T-cell (primary cell): ENCODE results near the gene TPRG1. TPM values are rescaled to one million over a fixed set of nuclear protein-coding genes. Genes with fewer than 3 reads are reported as not detected.

Experiments
- ATAC-seq, 4 experiments: fragments of 200-7000 bp in 3 of 4; fragments of 150-1000 bp in 1 of 4; cut with Tn5 transposase; replicated peaks in 1 of 4; 1 replicate in 3 of 4; 2 replicates in 1 of 4; pipeline ENCODE4 v1.10.0; 2021; ENCODE audit warnings: moderate library complexity in 3 of 4, mild to moderate bottlenecking in 2 of 4, moderate number of reproducible peaks in 1 of 4
- CTCF ChIA-PET, 2 donors: fragments of 300-600 bp; sonication (Branson Sonifier 250); formaldehyde crosslinking; loops; one replicate each; lab custom pipeline; 2022; ENCODE audit warnings: antibody characterized with exemption in 2 of 2; lab: Charles Lee
- POLR2A ChIA-PET, 2 donors: fragments of 300-600 bp; sonication (Branson Sonifier 250); formaldehyde crosslinking; loops; one replicate each; lab custom pipeline; 2022; ENCODE audit warnings: antibody characterized with exemption in 2 of 2; lab: Charles Lee
- DNase-seq, 35 experiments: peaks; one replicate each; pipeline versions ENCODE4 v3.0.0 to v3.0.0-alpha.2; 2013 to 2023
- H3K27ac ChIP-seq: one replicate; pipeline ENCODE4 v1.5.1; 2013; ENCODE audit warnings: low read length
- H3K27me3 ChIP-seq, 2 experiments: replicated peaks in 1 of 2; 1 replicate in 1 of 2; 2 replicates in 1 of 2; pipeline versions ENCODE4 v1.6.1 to v1.7.0; 2013; ENCODE audit warnings: low read length in 1 of 2, mixed read lengths in 1 of 2; ENCODE audit not compliant: control insufficient read depth in 2 of 2, insufficient read depth in 2 of 2; ENCODE audit errors: extremely low read depth in 1 of 2
- H3K36me3 ChIP-seq, 2 donors: 1 replicate in 1 of 2; 2 replicates in 1 of 2; pipeline versions ENCODE4 v1.6.1 to v1.7.0; 2013; ENCODE audit warnings: low read length in 1 of 2; ENCODE audit not compliant: control insufficient read depth in 2 of 2, insufficient read depth in 1 of 2; ENCODE audit errors: extremely low read depth in 1 of 2
- H3K4me1 ChIP-seq, 2 experiments: 1 replicate in 1 of 2; 2 replicates in 1 of 2; pipeline versions ENCODE4 v1.6.1 to v1.7.0; 2013; ENCODE audit warnings: low read length in 2 of 2, mixed read lengths in 1 of 2; ENCODE audit not compliant: insufficient read depth in 2 of 2, control insufficient read depth in 1 of 2; ENCODE audit errors: extremely low read depth in 1 of 2
- H3K4me3 ChIP-seq, 2 donors: 1 replicate in 1 of 2; 2 replicates in 1 of 2; pipeline versions ENCODE4 v1.5.1 to v1.7.0; 2013; ENCODE audit warnings: mild to moderate bottlenecking in 2 of 2, low read length in 1 of 2, moderate library complexity in 1 of 2; ENCODE audit not compliant: control insufficient read depth in 1 of 2; ENCODE audit errors: extremely low read depth in 1 of 2
- H3K9me3 ChIP-seq: 2 replicates; pipeline ENCODE4 v1.7.0; 2013
- H3K27ac Mint-ChIP-seq, 2 donors: one replicate each; pipeline ENCODE4 v1.8.0; 2020 to 2021; ENCODE audit warnings: mild to moderate bottlenecking in 2 of 2, mixed read lengths in 2 of 2
- H3K27me3 Mint-ChIP-seq, 2 donors: one replicate each; pipeline ENCODE4 v1.8.0; 2021 to 2022; ENCODE audit warnings: mixed read lengths in 2 of 2
- H3K36me3 Mint-ChIP-seq: one replicate; pipeline ENCODE4 v1.8.0; 2021; ENCODE audit warnings: mixed read lengths
- H3K4me1 Mint-ChIP-seq, 3 donors: one replicate each; pipeline ENCODE4 v1.8.0; 2020 to 2022; ENCODE audit warnings: mixed read lengths in 3 of 3, mild to moderate bottlenecking in 1 of 3
- H3K4me3 Mint-ChIP-seq, 3 donors: one replicate each; pipeline ENCODE4 v1.8.0; 2020 to 2022; ENCODE audit warnings: mild to moderate bottlenecking in 3 of 3, mixed read lengths in 3 of 3, moderate library complexity in 3 of 3
- H3K9me3 Mint-ChIP-seq, 3 donors: one replicate each; pipeline ENCODE4 v1.8.0; 2020 to 2022; ENCODE audit warnings: mixed read lengths in 3 of 3
- WGBS: methylation state at CpG from one replicate; pipeline ENCODE4 v1.1.5; 2013; ENCODE audit warnings: missing lambda C conversion rate; ENCODE audit not compliant: insufficient coverage; 5-methylcytosine and 5-hydroxymethylcytosine counted together
- total RNA-seq, 35 experiments: library from RNA in 6 of 35; stranded (reverse) in 6 of 35; fragments of 120-200 nt in 1 of 35; gene quantifications; one replicate each; pipeline versions ENCODE4 v1.2.1 to v1.2.4 and lab custom pipeline; 2013 to 2026

The TPRG1 gene
- total RNA-seq, 5 donors from 2014 or later (not counting 1 experiment from before 2014, with no cell fraction given): 5.6 to 28.4 (median 15.5) TPM

GRCh38 chr3:189262746-189263145, 91.0 kb downstream of the TPRG1 start:
- H3K27ac Mint-ChIP-seq: no peak overlapping the region
- Histone ChIP-seq H3K27me3 (peaks cover 0 to 4% of the 10 kb centered on the region in 2 experiments), H3K9me3 (no peaks in the 10 kb centered on the region), H3K27ac (no peak overlapping the region), H3K4me1 (no peaks in the 10 kb centered on the region), H3K4me3 (no peak overlapping the region), H3K36me3 (no peaks in the 10 kb centered on the region)
- ChIA-PET CTCF (no interaction called here), POLR2A (interaction anchor here in 1 of 2 donors (0.6 kb wide), 1 partner anchor 952 kb away, joined by 5 read pairs; no protein-coding TSS in a partner anchor)
- ATAC-seq (no peak), DNase-seq (no peak)
- H3K4me1 Mint-ChIP-seq: no peaks in the 10 kb centered on the region
- no peaks in the 10 kb centered on the region for H3K9me3 Mint-ChIP-seq
- 64% methylated on average over 2 of the region's 3 CpGs for WGBS
- H3K36me3 Mint-ChIP-seq: no peaks in the 10 kb centered on the region
- H3K4me3 Mint-ChIP-seq: no peak overlapping the region
- no peaks in the 10 kb centered on the region for H3K27me3 Mint-ChIP-seq

DNA sequence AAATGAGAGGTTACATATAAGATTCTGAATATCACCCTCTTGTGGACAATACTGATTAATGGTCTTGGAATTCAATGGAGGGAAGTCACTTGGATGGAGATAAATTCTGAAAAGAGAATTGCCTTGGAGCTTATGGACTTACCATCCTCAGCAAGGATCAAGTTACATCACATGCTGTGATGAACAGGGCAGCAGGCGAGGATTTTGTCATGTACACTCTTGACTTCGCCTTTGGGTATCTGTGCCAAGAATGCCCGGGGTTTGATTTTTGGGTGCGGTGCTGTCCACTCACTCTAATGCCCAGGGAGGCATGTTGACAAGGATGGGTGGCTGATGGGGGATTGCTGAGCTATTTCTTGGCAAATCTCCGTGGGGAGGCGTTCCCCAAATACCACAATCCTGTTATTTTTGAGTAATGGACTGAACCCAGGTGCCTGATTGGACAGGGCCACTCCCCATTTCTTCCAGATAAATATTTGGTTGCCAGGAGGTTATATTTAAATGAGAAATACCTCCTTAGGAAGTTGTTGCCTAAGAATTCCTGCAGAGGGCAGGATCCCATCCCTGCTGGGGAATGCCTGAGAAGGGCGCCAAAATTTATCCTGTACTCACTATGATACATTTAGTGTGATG, 96.3 kb downstream of the TPRG1 start:
- 98% methylated on average over 4 of the region's 7 CpGs for WGBS
- H3K27me3 ChIP-seq: no peaks in the 10 kb centered on the region
- ATAC-seq (no peak), DNase-seq (no peak)
- Mint-ChIP-seq H3K4me1 (peaks cover 6 to 7% (median 7%) of the 10 kb centered on the region in 3 donors), H3K27ac (no peak overlapping the region), H3K36me3 (no peaks in the 10 kb centered on the region), H3K27me3 (no peaks in the 10 kb centered on the region), H3K4me3 (no peak overlapping the region), H3K9me3 (no peaks in the 10 kb centered on the region)
- H3K27ac ChIP-seq: no peak overlapping the region
- ChIA-PET POLR2A (no interaction called here), CTCF (interaction anchor here (0.6 to 1.7 kb wide), 4 partner anchors 9 to 1528 kb away, joined by 3 to 9 read pairs (median 4); no protein-coding TSS in a partner anchor)
- H3K9me3 ChIP-seq: no peaks in the 10 kb centered on the region
- H3K4me1 ChIP-seq: peaks cover 2 to 12% of the 10 kb centered on the region in 2 experiments
- no peaks in the 10 kb centered on the region for H3K36me3 ChIP-seq
- no peak overlapping the region for H3K4me3 ChIP-seq

GRCh38 chr3:189269365-189269764, 97.6 kb downstream of the TPRG1 start:
- Mint-ChIP-seq H3K36me3 (no peaks in the 10 kb centered on the region), H3K4me3 (no peak overlapping the region), H3K27ac (no peak overlapping the region), H3K4me1 (peaks cover 10 to 14% (median 14%) of the 10 kb centered on the region in 3 donors), H3K27me3 (no peaks in the 10 kb centered on the region), H3K9me3 (no peaks in the 10 kb centered on the region)
- ATAC-seq: no peak
- CTCF ChIA-PET: interaction anchor here (0.6 to 1.7 kb wide), 13 partner anchors 33 to 1197 kb away, joined by 3 to 9 read pairs (median 4); no protein-coding TSS in a partner anchor
- no peak overlapping the region for H3K27ac ChIP-seq
- peaks cover 2 to 19% of the 10 kb centered on the region in 2 experiments for H3K4me1 ChIP-seq
- POLR2A ChIA-PET: interaction anchor here (0.6 to 0.7 kb wide), 4 partner anchors 17 to 679 kb away, joined by 3 to 5 read pairs (median 3); no protein-coding TSS in a partner anchor
- H3K9me3 ChIP-seq: no peaks in the 10 kb centered on the region
- WGBS: 100% methylated on average over 2 of the region's 3 CpGs
- no peak for DNase-seq
- no peaks in the 10 kb centered on the region for H3K27me3 ChIP-seq
- no peak overlapping the region for H3K4me3 ChIP-seq
- no peaks in the 10 kb centered on the region for H3K36me3 ChIP-seq

GRCh38 chr3:189270248-189270832, 98.6 kb downstream of the TPRG1 start:
- Mint-ChIP-seq H3K36me3 (no peaks in the 10 kb centered on the region), H3K27me3 (no peaks in the 10 kb centered on the region), H3K4me3 (no peak overlapping the region), H3K9me3 (no peaks in the 10 kb centered on the region), H3K27ac (no peak overlapping the region), H3K4me1 (peaks cover 10 to 18% (median 14%) of the 10 kb centered on the region in 3 donors)
- Histone ChIP-seq H3K36me3 (no peaks in the 10 kb centered on the region), H3K27me3 (no peaks in the 10 kb centered on the region), H3K4me3 (no peak overlapping the region), H3K27ac (no peak overlapping the region), H3K9me3 (no peaks in the 10 kb centered on the region), H3K4me1 (peaks cover 2 to 23% of the 10 kb centered on the region in 2 experiments)
- POLR2A ChIA-PET: interaction anchor here (0.7 kb wide), 2 partner anchors 297 to 678 kb away, joined by 3 to 5 read pairs; no protein-coding TSS in a partner anchor
- CTCF ChIA-PET: interaction anchor here (0.6 to 0.7 kb wide), 9 partner anchors 34 to 1198 kb away, joined by 3 to 9 read pairs (median 3); no protein-coding TSS in a partner anchor
- DNase-seq (peak in 25 of 35 experiments; percentile 2 to 54 (median 10)), ATAC-seq (peak in 1 of 4 experiments; percentile 44)
- WGBS: 93% methylated on average over 5 of the region's 5 CpGs

DNA sequence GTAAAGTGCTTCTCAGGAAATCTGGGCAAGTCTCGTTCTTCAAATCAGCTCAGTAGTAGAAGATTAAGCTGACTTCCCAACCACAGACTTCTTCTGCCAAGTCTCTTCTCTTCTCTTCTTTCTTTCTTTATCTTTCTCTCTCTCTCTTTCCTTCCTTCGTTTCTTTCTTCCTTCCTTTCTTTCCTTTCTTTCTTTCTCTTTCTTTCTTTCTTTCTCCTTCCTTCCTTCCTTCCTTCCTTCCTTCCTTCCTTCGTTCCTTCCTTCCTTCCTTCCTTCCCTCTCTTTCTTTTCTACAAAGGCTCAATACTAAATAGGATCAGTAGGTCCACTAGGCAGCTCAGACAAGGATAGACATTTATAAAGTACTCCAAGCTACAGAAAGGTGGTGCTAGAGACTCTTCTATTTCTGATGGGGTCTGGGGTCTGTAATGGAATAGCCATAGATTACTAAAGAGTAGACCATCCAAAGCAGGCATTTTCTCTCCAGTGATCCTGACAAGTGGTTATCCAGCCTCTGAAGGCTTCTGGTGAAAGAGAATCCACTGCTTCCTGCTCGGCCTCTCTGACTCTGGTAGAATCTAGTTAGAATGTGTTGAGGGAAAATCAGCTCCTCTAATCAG, 100.8 kb downstream of the TPRG1 start:
- POLR2A ChIA-PET: interaction anchor here (0.5 to 0.8 kb wide), 2 partner anchors 190 to 853 kb away, joined by 3 to 19 read pairs; no protein-coding TSS in a partner anchor
- H3K27me3 ChIP-seq: no peaks in the 10 kb centered on the region
- H3K36me3 ChIP-seq: no peaks in the 10 kb centered on the region
- H3K27ac ChIP-seq: no peak overlapping the region
- WGBS: 43% methylated on average over 2 of the region's 4 CpGs
- Mint-ChIP-seq H3K27ac (peak overlapping the region in 1 of 2 donors; percentile 5), H3K4me1 (peaks cover 21 to 36% (median 24%) of the 10 kb centered on the region in 3 donors), H3K4me3 (no peak overlapping the region), H3K36me3 (no peaks in the 10 kb centered on the region), H3K27me3 (no peaks in the 10 kb centered on the region), H3K9me3 (peaks cover 0 to 4% (median 0%) of the 10 kb centered on the region in 3 donors)
- DNase-seq (peak in 3 of 35 experiments; percentile 6 to 44 (median 7)), ATAC-seq (peak; percentile 48 to 56 (median 50))
- peaks cover 5 to 32% of the 10 kb centered on the region in 2 experiments for H3K4me1 ChIP-seq
- H3K9me3 ChIP-seq: no peaks in the 10 kb centered on the region
- no peak overlapping the region for H3K4me3 ChIP-seq
- CTCF ChIA-PET: interaction anchor here (0.6 to 2.6 kb wide), 17 partner anchors 8 to 1152 kb away, joined by 3 to 14 read pairs (median 3); no protein-coding TSS in a partner anchor

- ATAC-seq: no peak
- no peaks in the 10 kb centered on the region for H3K36me3 Mint-ChIP-seq
- H3K4me3 ChIP-seq: no peak overlapping the region
Measured at GRCh38 chr3:189273736-189274135, 102.0 kb downstream of the TPRG1 start.

More at GRCh38 chr3:189273736-189274135, 102.0 kb downstream of the TPRG1 start:
- DNase-seq: no peak
- CTCF ChIA-PET: interaction anchor here (1.0 to 2.6 kb wide), 4 partner anchors 675 to 687 kb away, joined by 3 to 14 read pairs (median 5); no protein-coding TSS in a partner anchor
- no peak overlapping the region for H3K27ac Mint-ChIP-seq
- no peaks in the 10 kb centered on the region for H3K27me3 ChIP-seq
- POLR2A ChIA-PET: no interaction called here
- no CpG with 5 or more reads among the region's 1 CpG for WGBS
- peaks cover 27 to 45% (median 30%) of the 10 kb centered on the region in 3 donors for H3K4me1 Mint-ChIP-seq
- H3K4me3 Mint-ChIP-seq: no peak overlapping the region
- H3K27me3 Mint-ChIP-seq: no peaks in the 10 kb centered on the region
- H3K36me3 ChIP-seq: no peaks in the 10 kb centered on the region
- no peaks in the 10 kb centered on the region for H3K9me3 ChIP-seq
- H3K9me3 Mint-ChIP-seq: peaks cover 0 to 4% (median 0%) of the 10 kb centered on the region in 3 donors
- H3K4me1 ChIP-seq: peaks cover 10 to 37% of the 10 kb centered on the region in 2 experiments
- no peak overlapping the region for H3K27ac ChIP-seq
